Natural killer cell (primary cell): Measurements from ENCODE around the gene TMEM82. TPM values are rescaled to one million over a fixed set of nuclear protein-coding genes. Genes with fewer than 3 reads are reported as not detected.

Source experiments
- ATAC-seq, 3 donors: fragments of 150-1000 bp in 2 of 3; fragments of 200-7000 bp in 1 of 3; cut with Tn5 transposase; 1 replicate in 1 of 3; 2 replicates in 2 of 3; pipeline ENCODE4 v1.10.0; 2021; ENCODE audit warnings: mild to moderate bottlenecking in 2 of 3, moderate library complexity in 2 of 3
- DNase-seq, 2 donors: peaks; one replicate each; pipeline versions ENCODE4 v3.0.0 to v3.0.0-alpha.2; 2013 to 2021; ENCODE audit warnings: mixed read lengths in 1 of 2
- H3K27ac ChIP-seq: one replicate; pipeline ENCODE4 v1.5.1; 2013; ENCODE audit warnings: mild to moderate bottlenecking, low read length
- H3K27me3 ChIP-seq: one replicate; pipeline ENCODE4 v1.6.1; 2013; ENCODE audit warnings: low read length; ENCODE audit not compliant: control insufficient read depth, insufficient read depth
- H3K36me3 ChIP-seq: one replicate; pipeline ENCODE4 v1.6.1; 2013; ENCODE audit warnings: low read length; ENCODE audit not compliant: control insufficient read depth, insufficient read depth
- H3K4me1 ChIP-seq: one replicate; pipeline ENCODE4 v1.6.1; 2013; ENCODE audit warnings: low read length; ENCODE audit not compliant: control insufficient read depth, insufficient read depth
- H3K4me3 ChIP-seq: one replicate; pipeline ENCODE4 v1.5.1; 2013; ENCODE audit warnings: low read length
- H3K9me3 ChIP-seq: one replicate; pipeline ENCODE4 v1.6.1; 2013; ENCODE audit warnings: low read length; ENCODE audit not compliant: control insufficient read depth, insufficient read depth
- H3K27ac Mint-ChIP-seq, 2 donors: one replicate each; pipeline ENCODE4 v1.8.0; 2022; ENCODE audit warnings: mild to moderate bottlenecking in 2 of 2, mixed read lengths in 2 of 2, moderate library complexity in 1 of 2
- H3K27me3 Mint-ChIP-seq, 2 donors: one replicate each; pipeline ENCODE4 v1.8.0; 2022; ENCODE audit warnings: low read depth in 2 of 2, mixed read lengths in 2 of 2
- H3K36me3 Mint-ChIP-seq: one replicate; pipeline ENCODE4 v1.8.0; 2022; ENCODE audit warnings: mixed read lengths
- H3K4me1 Mint-ChIP-seq, 2 donors: one replicate each; pipeline ENCODE4 v1.8.0; 2022; ENCODE audit warnings: mixed read lengths in 2 of 2
- H3K4me3 Mint-ChIP-seq: one replicate; pipeline ENCODE4 v1.8.0; 2022; ENCODE audit warnings: mild to moderate bottlenecking, moderate library complexity, mixed read lengths
- H3K9me3 Mint-ChIP-seq, 2 donors: one replicate each; pipeline ENCODE4 v1.8.0; 2022; ENCODE audit warnings: mixed read lengths in 2 of 2
- WGBS: methylation state at CpG from one replicate; pipeline ENCODE4 v1.1.7; 2013; ENCODE audit warnings: missing lambda C conversion rate; ENCODE audit not compliant: insufficient coverage; 5-methylcytosine and 5-hydroxymethylcytosine counted together
- intact Hi-C: fragments of 100-400 bp; cut with micrococcal nuclease; formaldehyde crosslinking; loops from one replicate; pipeline ENCODE4 v1.14.2; 2022
- total RNA-seq, 4 donors: library from RNA; stranded (reverse); fragments of 120-200 nt in 1 of 4; gene quantifications; one replicate each; pipeline versions ENCODE4 v1.2.3 to v1.2.4, GENCODE V29; 2013 to 2022
- TF ChIP-seq, protein P1 (sequence below): fragments of 200-600 bp; IDR thresholded peaks from one replicate; pipeline ENCODE4 v1.8.0; 2022; ENCODE audit warnings: antibody characterized with exemption

TMEM82 gene
- total RNA-seq, 3 donors from 2014 or later (not counting 1 experiment from before 2014, with no cell fraction given), result not detected

GRCh38 chr1:15757575-15758342 is 15.5 kb downstream of the TMEM82 start:
- Histone ChIP-seq H3K36me3 (no peaks in the 10 kb centered on the region), H3K4me1 (peaks cover 10% of the 10 kb centered on the region), H3K9me3 (no peaks in the 10 kb centered on the region), H3K27me3 (peaks cover 28% of the 10 kb centered on the region), H3K27ac (no peak overlapping the region), H3K4me3 (no peak overlapping the region)
- 15% methylated on average over 24 of the region's 24 CpGs for WGBS
- Mint-ChIP-seq H3K36me3 (no peaks in the 10 kb centered on the region), H3K27me3 (peaks cover 27 to 43% of the 10 kb centered on the region in 2 donors), H3K4me3 (peak overlapping the region; percentile 40), H3K4me1 (peaks cover 0 to 5% of the 10 kb centered on the region in 2 donors), H3K9me3 (no peaks in the 10 kb centered on the region), H3K27ac (no peak overlapping the region)
- DNase-seq (no peak), ATAC-seq (no peak)
- TF ChIP-seq, protein P1, sequence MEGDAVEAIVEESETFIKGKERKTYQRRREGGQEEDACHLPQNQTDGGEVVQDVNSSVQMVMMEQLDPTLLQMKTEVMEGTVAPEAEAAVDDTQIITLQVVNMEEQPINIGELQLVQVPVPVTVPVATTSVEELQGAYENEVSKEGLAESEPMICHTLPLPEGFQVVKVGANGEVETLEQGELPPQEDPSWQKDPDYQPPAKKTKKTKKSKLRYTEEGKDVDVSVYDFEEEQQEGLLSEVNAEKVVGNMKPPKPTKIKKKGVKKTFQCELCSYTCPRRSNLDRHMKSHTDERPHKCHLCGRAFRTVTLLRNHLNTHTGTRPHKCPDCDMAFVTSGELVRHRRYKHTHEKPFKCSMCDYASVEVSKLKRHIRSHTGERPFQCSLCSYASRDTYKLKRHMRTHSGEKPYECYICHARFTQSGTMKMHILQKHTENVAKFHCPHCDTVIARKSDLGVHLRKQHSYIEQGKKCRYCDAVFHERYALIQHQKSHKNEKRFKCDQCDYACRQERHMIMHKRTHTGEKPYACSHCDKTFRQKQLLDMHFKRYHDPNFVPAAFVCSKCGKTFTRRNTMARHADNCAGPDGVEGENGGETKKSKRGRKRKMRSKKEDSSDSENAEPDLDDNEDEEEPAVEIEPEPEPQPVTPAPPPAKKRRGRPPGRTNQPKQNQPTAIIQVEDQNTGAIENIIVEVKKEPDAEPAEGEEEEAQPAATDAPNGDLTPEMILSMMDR, result no peak
- intact Hi-C loops, result no loop called here

- TF ChIP-seq, protein P1, result no peak
- Histone ChIP-seq H3K9me3 (no peaks in the 10 kb centered on the region), H3K27ac (no peak within 1 kb of the TSS), H3K27me3 (peaks cover 28% of the 10 kb centered on the region), H3K4me1 (peaks cover 10% of the 10 kb centered on the region), H3K4me3 (no peak within 1 kb of the TSS), H3K36me3 (no peaks in the 10 kb centered on the region)
- Mint-ChIP-seq H3K27ac (no peak within 1 kb of the TSS), H3K27me3 (peaks cover 29 to 43% of the 10 kb centered on the region in 2 donors), H3K4me3 (peak within 1 kb of the TSS; percentile 40), H3K9me3 (no peaks in the 10 kb centered on the region), H3K4me1 (peaks cover 0 to 5% of the 10 kb centered on the region in 2 donors), H3K36me3 (no peaks in the 10 kb centered on the region)
- DNase-seq, result peak in 1 of 2 donors; percentile 21
- 2% methylated on average over 42 of the region's 58 CpGs for WGBS
- intact Hi-C loops, result no loop called here
- peak in 1 of 3 donors; percentile 34 for ATAC-seq
Observed at GRCh38 chr1:15758343-15758931, 16.1 kb downstream of the TMEM82 start, which contains the start of gene FBLIM1. FBLIM1 (plus strand) TSS chr1:15758795; CDS start chr1:15764984, 6,189 bp downstream.

DNA sequence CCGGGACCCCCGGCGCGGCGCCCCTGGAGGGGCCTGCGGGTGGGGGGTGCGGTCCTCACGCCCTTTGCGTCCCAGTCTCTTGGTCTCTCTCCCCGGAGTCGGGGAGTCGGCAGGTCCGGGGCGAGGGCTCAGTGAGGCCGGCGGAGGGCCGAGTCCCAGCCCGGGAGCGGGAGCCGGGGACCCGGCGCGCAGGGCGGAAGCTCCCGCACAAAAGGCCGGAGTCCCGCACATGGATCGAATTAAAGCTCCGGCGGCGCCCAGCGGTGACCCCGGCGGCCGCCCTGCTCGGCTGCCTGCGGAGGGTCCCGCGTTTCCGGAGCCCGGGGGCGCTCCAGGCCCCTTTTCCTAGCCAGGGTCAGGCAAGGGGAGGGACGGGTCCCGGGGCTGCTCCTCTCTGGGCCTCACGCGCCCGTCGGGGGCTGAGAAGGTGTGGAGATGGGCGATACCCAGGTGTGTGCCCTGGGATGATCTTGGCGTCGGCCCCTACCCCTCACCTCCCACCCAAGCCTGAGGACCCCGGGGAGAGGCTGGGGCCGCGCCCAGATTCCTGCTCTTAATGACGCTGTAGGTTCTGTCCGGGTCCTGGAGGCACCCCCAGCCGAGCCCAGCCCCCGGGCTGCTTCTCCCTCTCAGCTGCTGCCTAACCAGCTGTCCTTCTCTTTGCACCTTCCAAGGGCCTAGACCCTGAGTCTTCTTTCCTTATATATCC is 16.8 kb downstream of the TMEM82 start:
- Mint-ChIP-seq H3K27ac (no peak overlapping the region), H3K9me3 (no peaks in the 10 kb centered on the region), H3K4me1 (peaks cover 0 to 5% of the 10 kb centered on the region in 2 donors), H3K27me3 (peaks cover 32 to 44% of the 10 kb centered on the region in 2 donors), H3K4me3 (no peak overlapping the region), H3K36me3 (no peaks in the 10 kb centered on the region)
- ATAC-seq, result peak in 1 of 3 donors; percentile 43
- DNase-seq, result peak in 1 of 2 donors; percentile 16
- H3K27me3 ChIP-seq, result peaks cover 28% of the 10 kb centered on the region
- no peaks in the 10 kb centered on the region for H3K36me3 ChIP-seq
- no peaks in the 10 kb centered on the region for H3K9me3 ChIP-seq
- H3K27ac ChIP-seq, result no peak overlapping the region
- intact Hi-C loops, result no loop called here
- H3K4me3 ChIP-seq, result no peak overlapping the region
- 3% methylated on average over 55 of the region's 58 CpGs for WGBS
- TF ChIP-seq, protein P1, result no peak
- peaks cover 10% of the 10 kb centered on the region for H3K4me1 ChIP-seq
